CD4-positive, alpha-beta T cell treated with Interleukin-17A for 1 hour (primary cell): ENCODE results near the gene COMMD7.

Experiments
- DNase-seq: peaks from one replicate; pipeline ENCODE4 v3.0.0-alpha.2; 2020

The COMMD7 gene

GRCh38 chr20:32743237-32744112, at the start of gene COMMD7:
Gene COMMD7 (minus strand): TSS chr20:32743467. CDS start chr20:32743391, 76 bp downstream.
- peak; percentile 80 for DNase-seq

GRCh38 chr20:32792731-32793458, 49.6 kb upstream of the COMMD7 start:
- no peak for DNase-seq

- DNase-seq = peak; percentile 65
Observed at GRCh38 chr20:32792316-32792715, 49.0 kb upstream of the COMMD7 start.

GRCh38 chr20:32790751-32791057, 47.4 kb upstream of the COMMD7 start:
- DNase-seq = no peak

- DNase-seq = peak; percentile 77
Observed at GRCh38 chr20:32789896-32790750, 46.9 kb upstream of the COMMD7 start.

GRCh38 chr20:32787168-32787567, 43.9 kb upstream of the COMMD7 start:
- no peak for DNase-seq

- DNase-seq = no peak
Observed at GRCh38 chr20:32786059-32786760, 42.9 kb upstream of the COMMD7 start.

GRCh38 chr20:32784369-32785080, 41.3 kb upstream of the COMMD7 start:
- DNase-seq = no peak

- DNase-seq = no peak
Observed at GRCh38 chr20:32780749-32781655, 37.7 kb upstream of the COMMD7 start.

GRCh38 chr20:32780278-32780677, 37.0 kb upstream of the COMMD7 start:
- DNase-seq = no peak

- no peak for DNase-seq
Observed at GRCh38 chr20:32779500-32780211, 36.4 kb upstream of the COMMD7 start.

GRCh38 chr20:32777177-32777956, 34.1 kb upstream of the COMMD7 start:
- DNase-seq = no peak

- no peak for DNase-seq
Observed at GRCh38 chr20:32775336-32775991, 32.2 kb upstream of the COMMD7 start.

- DNase-seq = no peak
Observed at GRCh38 chr20:32773855-32774254, 30.6 kb upstream of the COMMD7 start.

- DNase-seq = no peak
Observed at GRCh38 chr20:32773223-32773622, 30.0 kb upstream of the COMMD7 start.

- DNase-seq = no peak
Observed at GRCh38 chr20:32772046-32772445, 28.8 kb upstream of the COMMD7 start.

GRCh38 chr20:32767418-32768198, 24.3 kb upstream of the COMMD7 start:
- DNase-seq = no peak
